SJCRH30 (cell line): ENCODE results near the gene RAP1A. TPM values are rescaled to one million over a fixed set of nuclear protein-coding genes. Genes with fewer than 3 reads are reported as not detected.

Experiments used
- total RNA-seq: library from RNA; depleted of rRNA; stranded (reverse); fragments of >200 nt; shearing (Covaris generic); gene quantifications from 2 replicates; pipeline ENCODE4 v1.2.3, GENCODE V29; 2014; rRNA removed

Gene RAP1A
- total RNA-seq, 1 experiment from 2014 or later, result 39.0 TPM

Other genes starting within 250 kb of the RAP1A start
- gene OVGP1, start 192.1 kb upstream of the RAP1A start, total RNA-seq, result 0.66 and 1.8 TPM in 2 replicates
- gene WDR77, start 170.5 kb upstream of the RAP1A start, total RNA-seq, result 79.8 and 80.9 TPM in 2 replicates
- 527 and 545 TPM in 2 replicates for gene ATP5PB, start 170.3 kb upstream of the RAP1A start, total RNA-seq
- 0.13 and 0.24 TPM in 2 replicates for gene C1orf162, start 145.8 kb upstream of the RAP1A start, total RNA-seq
- 0.10 TPM in 1 of 2 replicates, not detected in the other for gene ADORA3, start 116.2 kb upstream of the RAP1A start, total RNA-seq
- gene TMIGD3, start 116.2 kb upstream of the RAP1A start, total RNA-seq, result not detected in 2 replicates
- gene INKA2, start 119.6 kb downstream of the RAP1A start, total RNA-seq, result 21.3 and 22.1 TPM in 2 replicates
- gene DDX20, start 136.1 kb downstream of the RAP1A start, total RNA-seq, result 28.3 and 32.5 TPM in 2 replicates